OCI-LY7 (cell line): ENCODE results near the gene FAM13B. TPM values are rescaled to one million over a fixed set of nuclear protein-coding genes. Genes with fewer than 3 reads are reported as not detected.

Experiments
- BruUV-seq: library from RNA; stranded (reverse); fragments of 400-500 nt; replicated peaks from 2 replicates; lab custom pipeline; 2021; lab: Mats Ljungman, UMichigan
- CTCF ChIA-PET: fragments of 300-600 bp; sonication (Branson Sonifier 250); formaldehyde crosslinking; loops from one replicate; lab custom pipeline; 2022; ENCODE audit warnings: antibody characterized with exemption; ENCODE audit not compliant: unreplicated experiment; lab: Charles Lee
- POLR2A ChIA-PET: fragments of 300-600 bp; sonication (Branson Sonifier 250); formaldehyde crosslinking; loops from one replicate; lab custom pipeline; 2022; ENCODE audit warnings: antibody characterized with exemption; lab: Charles Lee
- DNase-seq: peaks from one replicate; pipeline ENCODE4 v3.0.0-alpha.2; 2015; ENCODE audit warnings: low spot score
- H2AFZ ChIP-seq: fragments of 200-600 bp; sonication (generic), shearing (Covaris generic); 2 replicates; pipeline ENCODE4 v1.6.1; 2014; ENCODE audit warnings: mild to moderate bottlenecking, antibody characterized with exemption, low read length, moderate library complexity
- H3K27ac ChIP-seq: fragments of 200-600 bp; sonication (generic); 2 replicates; pipeline ENCODE4 v1.5.1; 2014; ENCODE audit warnings: mixed run types, low read depth, mild to moderate bottlenecking, moderate library complexity, low read length, inconsistent platforms; ENCODE audit not compliant: poor library complexity, severe bottlenecking
- H3K36me3 ChIP-seq: fragments of 200-600 bp; sonication (generic); 2 replicates; pipeline ENCODE4 v1.6.1; 2014; ENCODE audit warnings: mild to moderate bottlenecking, antibody characterized with exemption, low read length, moderate library complexity, mixed read lengths; ENCODE audit not compliant: insufficient read depth
- H3K4me1 ChIP-seq: fragments of 200-600 bp; sonication (generic); 2 replicates; pipeline ENCODE4 v1.5.1; 2014; ENCODE audit warnings: mild to moderate bottlenecking, low read length; ENCODE audit not compliant: insufficient read depth, poor library complexity, severe bottlenecking
- H3K4me2 ChIP-seq: fragments of 200-600 bp; sonication (generic); 2 replicates; pipeline ENCODE4 v1.6.1; 2014; ENCODE audit warnings: mild to moderate bottlenecking, low read length
- H3K4me3 ChIP-seq: fragments of 200-600 bp; sonication (generic); 2 replicates; pipeline ENCODE4 v1.5.1; 2014; ENCODE audit warnings: mild to moderate bottlenecking, low read depth, low read length; ENCODE audit not compliant: poor library complexity, severe bottlenecking
- H3K79me2 ChIP-seq: fragments of 200-600 bp; sonication (generic); 2 replicates; pipeline ENCODE4 v1.6.1; 2016; ENCODE audit warnings: low read depth, mild to moderate bottlenecking, low read length, moderate library complexity, mixed read lengths; ENCODE audit not compliant: insufficient read depth
- H3K9me2 ChIP-seq: fragments of 200-600 bp; sonication (generic); 2 replicates; pipeline ENCODE4 v1.6.1; 2016; ENCODE audit warnings: mild to moderate bottlenecking, low read length, mixed read lengths; ENCODE audit not compliant: insufficient read depth
- H3K9me3 ChIP-seq: fragments of 200-600 bp; sonication (generic); 2 replicates; pipeline ENCODE4 v1.6.1; 2014; ENCODE audit warnings: mild to moderate bottlenecking, mixed run types, low read length, mixed read lengths
- H4K20me1 ChIP-seq: fragments of 200-600 bp; sonication (generic); 2 replicates; pipeline ENCODE4 v1.6.1; 2014; ENCODE audit warnings: mild to moderate bottlenecking, antibody characterized with exemption, low read length, moderate library complexity, mixed read lengths; ENCODE audit not compliant: insufficient read depth
- EZH2phosphoT487 ChIP-seq: fragments of 200-600 bp; sonication (generic); IDR thresholded peaks from 2 replicates; pipeline ENCODE4 v1.6.1; 2018; ENCODE audit warnings: low read depth, borderline replicate concordance, mild to moderate bottlenecking, mixed run types, antibody characterized with exemption, low read length, moderate library complexity, mixed read lengths
- intact Hi-C: fragments of 100-400 bp; cut with micrococcal nuclease; formaldehyde crosslinking; loops from one replicate; pipeline ENCODE4 v1.10.0; 2022; ENCODE audit not compliant: unreplicated experiment
- total RNA-seq, 2 experiments: library from RNA; depleted of rRNA in 1 of 2; stranded (reverse); fragments of >200 nt in 1 of 2; shearing (Covaris generic) in 1 of 2; gene quantifications; 2 replicates each; pipeline ENCODE4 v1.2.3, GENCODE V29; 2014 to 2022
- TF ChIP-seq, protein P1 (sequence below): fragments of 200-600 bp; sonication (generic); conservative IDR thresholded peaks from 2 replicates; pipeline ENCODE4 v1.5.1; 2014; ENCODE audit warnings: mild to moderate bottlenecking, antibody characterized with exemption, low read length, moderate library complexity, mixed read lengths

FAM13B gene
- total RNA-seq, 2 experiments from 2014 or later: 21.5 to 35.7 TPM

DNA sequence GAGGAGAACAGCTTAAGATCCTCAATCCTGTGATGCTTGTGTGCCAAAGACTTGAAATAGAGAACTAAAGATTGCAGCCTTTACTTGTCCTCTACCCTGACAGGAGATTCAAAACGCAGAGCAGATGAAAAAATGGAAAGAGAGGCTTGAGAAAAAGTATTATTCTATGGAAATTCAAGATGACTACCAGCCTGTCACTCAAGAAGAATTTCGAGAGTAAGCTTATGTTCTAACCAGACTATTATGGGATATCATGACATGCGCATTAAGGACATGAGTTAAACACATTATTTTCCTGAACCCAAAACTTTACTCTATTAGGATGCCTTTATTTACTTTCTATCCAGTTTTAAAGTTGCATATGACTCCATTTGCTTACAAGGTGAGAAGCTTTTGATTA, 97.2 kb downstream of the FAM13B start:
- BruUV-seq: no TSS peak

DNA sequence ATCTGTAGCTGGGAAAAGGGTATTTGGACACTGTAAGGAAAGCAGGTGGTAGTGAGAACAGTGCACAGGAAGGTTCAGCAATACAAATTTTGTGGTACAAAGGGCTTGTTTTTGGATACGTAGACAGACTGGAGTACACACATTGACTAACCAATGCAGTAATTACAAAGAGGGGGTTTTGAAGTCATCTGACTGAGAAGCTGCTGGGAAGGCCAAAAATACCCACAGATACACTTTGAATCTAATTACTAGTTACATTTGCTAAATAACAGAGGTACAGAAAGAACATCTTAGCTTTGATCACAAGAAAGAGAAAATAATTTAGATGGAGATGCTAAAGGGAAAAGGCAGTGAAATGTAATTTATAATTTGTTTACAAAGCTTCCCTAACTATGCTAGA, 97.7 kb downstream of the FAM13B start:
- Histone ChIP-seq H3K9me2 (no peaks in the 10 kb centered on the region), H4K20me1 (no peaks in the 10 kb centered on the region; the same call in 1 of the 2 replicates), H3K4me2 (no peak overlapping the region), H3K27ac (no peak overlapping the region), H3K9me3 (no peaks in the 10 kb centered on the region), H3K79me2 (no peaks in the 10 kb centered on the region), H3K36me3 (peaks cover 32% of the 10 kb centered on the region), H3K4me3 (no peak overlapping the region), H2AFZ (no peak overlapping the region), H3K4me1 (no peaks in the 10 kb centered on the region)
- no TSS peak for BruUV-seq
- no peak for DNase-seq
- POLR2A ChIA-PET: interaction anchor here (0.6 to 1.3 kb wide), 3 partner anchors 14 to 1600 kb away, joined by 3 read pairs; no protein-coding TSS in a partner anchor
- intact Hi-C loops: no loop called here
- CTCF ChIA-PET: no interaction called here
- TF ChIP-seq, protein P1, sequence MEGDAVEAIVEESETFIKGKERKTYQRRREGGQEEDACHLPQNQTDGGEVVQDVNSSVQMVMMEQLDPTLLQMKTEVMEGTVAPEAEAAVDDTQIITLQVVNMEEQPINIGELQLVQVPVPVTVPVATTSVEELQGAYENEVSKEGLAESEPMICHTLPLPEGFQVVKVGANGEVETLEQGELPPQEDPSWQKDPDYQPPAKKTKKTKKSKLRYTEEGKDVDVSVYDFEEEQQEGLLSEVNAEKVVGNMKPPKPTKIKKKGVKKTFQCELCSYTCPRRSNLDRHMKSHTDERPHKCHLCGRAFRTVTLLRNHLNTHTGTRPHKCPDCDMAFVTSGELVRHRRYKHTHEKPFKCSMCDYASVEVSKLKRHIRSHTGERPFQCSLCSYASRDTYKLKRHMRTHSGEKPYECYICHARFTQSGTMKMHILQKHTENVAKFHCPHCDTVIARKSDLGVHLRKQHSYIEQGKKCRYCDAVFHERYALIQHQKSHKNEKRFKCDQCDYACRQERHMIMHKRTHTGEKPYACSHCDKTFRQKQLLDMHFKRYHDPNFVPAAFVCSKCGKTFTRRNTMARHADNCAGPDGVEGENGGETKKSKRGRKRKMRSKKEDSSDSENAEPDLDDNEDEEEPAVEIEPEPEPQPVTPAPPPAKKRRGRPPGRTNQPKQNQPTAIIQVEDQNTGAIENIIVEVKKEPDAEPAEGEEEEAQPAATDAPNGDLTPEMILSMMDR: no peak
- TF ChIP-seq EZH2phosphoT487: no peak

More for the DNA sequence above, 97.2 kb downstream of the FAM13B start:
- CTCF ChIA-PET: no interaction called here
- H4K20me1 ChIP-seq: no peaks in the 10 kb centered on the region; the same call in 1 of the 2 replicates
- H3K9me3 ChIP-seq: no peaks in the 10 kb centered on the region
- peaks cover 37% of the 10 kb centered on the region for H3K36me3 ChIP-seq
- no peak for DNase-seq
- no peak overlapping the region for H3K4me2 ChIP-seq
- no peaks in the 10 kb centered on the region for H3K4me1 ChIP-seq
- no peak overlapping the region for H3K27ac ChIP-seq
- no peaks in the 10 kb centered on the region for H3K79me2 ChIP-seq
- no peak overlapping the region for H2AFZ ChIP-seq
- intact Hi-C loops: no loop called here
- H3K9me2 ChIP-seq: no peaks in the 10 kb centered on the region
- POLR2A ChIA-PET: interaction anchor here (0.6 to 1.3 kb wide), 4 partner anchors 11 to 1600 kb away, joined by 3 read pairs; no protein-coding TSS in a partner anchor
- H3K4me3 ChIP-seq: no peak overlapping the region
- no peak for TF ChIP-seq EZH2phosphoT487
- TF ChIP-seq, protein P1: no peak

DNA sequence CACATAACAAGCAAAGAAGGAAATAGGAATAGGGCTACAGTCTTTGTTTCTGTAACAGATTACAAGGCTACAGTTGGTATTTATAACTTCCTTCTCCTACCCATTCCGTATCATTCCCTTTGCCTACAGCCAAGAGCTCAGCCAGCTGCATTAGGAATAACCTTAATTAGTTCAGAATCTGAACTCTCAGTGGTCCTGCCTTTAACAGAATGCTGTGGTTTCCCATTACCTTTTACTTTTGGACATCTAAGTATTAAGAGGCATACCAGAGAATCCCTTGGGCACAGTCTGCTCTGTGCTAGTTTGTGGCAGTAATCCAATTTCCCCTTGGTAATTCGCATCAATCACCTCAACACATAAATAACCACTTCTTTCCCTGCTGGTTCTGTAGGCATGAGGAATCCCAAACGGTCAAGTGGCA, 99.4 kb downstream of the FAM13B start:
- H3K4me3 ChIP-seq: no peak overlapping the region
- no peaks in the 10 kb centered on the region for H3K4me1 ChIP-seq
- ChIA-PET POLR2A (interaction anchor here (0.5 kb wide), 1 partner anchor 107 kb away, joined by 4 read pairs; no protein-coding TSS in a partner anchor), CTCF (no interaction called here)
- H3K9me3 ChIP-seq: no peaks in the 10 kb centered on the region
- no peak overlapping the region for H3K4me2 ChIP-seq
- H2AFZ ChIP-seq: no peak overlapping the region
- H4K20me1 ChIP-seq: no peaks in the 10 kb centered on the region
- BruUV-seq: no TSS peak
- no peaks in the 10 kb centered on the region for H3K79me2 ChIP-seq
- intact Hi-C loops: no loop called here
- no peaks in the 10 kb centered on the region for H3K9me2 ChIP-seq
- no peak for DNase-seq
- H3K27ac ChIP-seq: no peak overlapping the region
- H3K36me3 ChIP-seq: peaks cover 15% of the 10 kb centered on the region
- TF ChIP-seq, protein P1: no peak
- no peak for TF ChIP-seq EZH2phosphoT487
